ENCODE data around the gene SPSB4.

The SPSB4 gene

DNA sequence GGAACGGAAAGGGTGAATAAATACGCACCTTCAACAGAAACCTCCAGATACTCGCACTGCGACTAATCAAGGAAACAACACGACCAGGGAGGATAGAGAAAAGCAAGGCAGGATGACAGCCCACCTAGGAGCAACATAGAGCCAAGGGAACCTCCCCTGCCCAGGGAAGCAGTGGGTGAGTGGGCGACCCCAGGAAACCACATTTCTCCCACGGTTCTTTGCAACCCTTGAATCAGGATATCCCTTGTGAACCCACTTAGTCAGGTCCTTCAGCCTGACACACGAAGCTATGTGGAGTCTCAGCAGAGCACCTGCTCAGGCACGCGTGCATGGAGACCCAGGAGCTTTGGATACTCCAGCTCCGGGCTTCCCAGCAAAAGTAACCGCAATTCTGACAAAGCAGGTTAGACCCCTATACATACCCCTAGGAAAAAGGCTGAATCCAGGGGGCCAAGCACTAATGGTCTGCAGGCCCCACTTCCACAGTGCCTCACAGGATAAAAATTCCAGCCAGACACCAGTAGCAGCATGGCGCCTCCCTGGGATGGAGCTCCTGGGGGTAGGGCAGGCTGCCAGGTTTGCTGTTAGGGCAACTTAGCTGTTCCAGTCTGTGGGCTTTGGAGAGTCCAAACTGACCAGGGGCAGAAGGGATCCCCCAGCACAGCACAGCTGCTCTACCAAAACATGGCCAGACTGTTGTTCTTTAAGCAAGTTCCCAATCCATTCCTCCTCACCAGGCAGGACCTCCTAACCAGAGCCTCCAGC is 142.1 kb downstream of the SPSB4 start:
- H3K4me1 ChIP-seq (ENCODE audit: control insufficient read depth, insufficient read depth, low read length): no peaks in the 10 kb centered on the region
- H3K4me3 ChIP-seq (ENCODE audit: insufficient read depth, low read depth, low read length): no peak overlapping the region
- no peak overlapping the region for H3K27ac ChIP-seq (ENCODE audit: insufficient read depth, low read depth, low read length, poor library complexity, severe bottlenecking)
- 87 to 89% methylated on average over 13 of the region's 13 CpGs for WGBS, 2 experiments
- H3K9me3 ChIP-seq (ENCODE audit: control insufficient read depth, low read length): no peaks in the 10 kb centered on the region
- no peaks in the 10 kb centered on the region for H3K36me3 ChIP-seq (ENCODE audit: control insufficient read depth, insufficient read depth, low read length)
- H3K27me3 ChIP-seq (ENCODE audit: control insufficient read depth, insufficient read depth, low read length, poor library complexity, severe bottlenecking): no peaks in the 10 kb centered on the region

Data from ectodermal cell (in vitro differentiated cells).